GOT3 (cell line): ENCODE measurements around the gene SPRR2F.

Experiments
- DNase-seq: peaks from one replicate; lab custom pipeline; 2025; ENCODE audit warnings: mixed read lengths; lab: John Stamatoyannopoulos, UW

The SPRR2F gene

GRCh38 chr1:153072806-153073726 lies 40.2 kb downstream of the SPRR2F start:
- no peak for DNase-seq

- DNase-seq = no peak
Measured at GRCh38 chr1:153071511-153071910, 41.8 kb downstream of the SPRR2F start, which contains the start of gene SPRR2B. Gene SPRR2B, minus strand, starts transcription at chr1:153071611. Its CDS starts 772 bp downstream, at chr1:153070839.

GRCh38 chr1:153070243-153070642 lies 43.1 kb downstream of the SPRR2F start:
- DNase-seq = no peak
